Measurements from ENCODE around the gene ECT2.
"Not testable (repeated sequence)": the region's sequence is repeated elsewhere in the genome, so short reads cannot be mapped to it uniquely, and the experiment has no call there.

The ECT2 gene

GRCh38 chr3:172739462-172739861, 11.1 kb upstream of the ECT2 start:
- DNase-seq = no peak

GRCh38 chr3:172746475-172746874, 4.1 kb upstream of the ECT2 start:
- no peak for DNase-seq

- no peak for DNase-seq
Observed at GRCh38 chr3:172749230-172749965, 1.1 kb upstream of the ECT2 start.

GRCh38 chr3:172750069-172750367, 508 bp upstream of the ECT2 start:
- no peak for DNase-seq

- DNase-seq = no peak
Observed at GRCh38 chr3:172751175-172751704, 714 bp downstream of the ECT2 start.

GRCh38 chr3:172752651-172753050, 2.1 kb downstream of the ECT2 start:
- DNase-seq = no peak

GRCh38 chr3:172753125-172753524, 2.6 kb downstream of the ECT2 start:
- DNase-seq = no peak

- not testable (repeated sequence) for DNase-seq
Observed at GRCh38 chr3:172760416-172760815, 9.9 kb downstream of the ECT2 start.

- DNase-seq = no peak
Observed at GRCh38 chr3:172766241-172766640, 15.7 kb downstream of the ECT2 start.

- no peak for DNase-seq
Observed at GRCh38 chr3:172766718-172767405, 16.3 kb downstream of the ECT2 start.

- DNase-seq = no peak
Observed at GRCh38 chr3:172770382-172770781, 19.9 kb downstream of the ECT2 start.

- no peak for DNase-seq
Observed at GRCh38 chr3:172771672-172772071, 21.1 kb downstream of the ECT2 start.

- DNase-seq = no peak
Observed at GRCh38 chr3:172776049-172776717, 25.7 kb downstream of the ECT2 start.

GRCh38 chr3:172777901-172778300, 27.4 kb downstream of the ECT2 start:
- no peak for DNase-seq

- no peak for DNase-seq
Observed at GRCh38 chr3:172782235-172782634, 31.7 kb downstream of the ECT2 start.

- DNase-seq = no peak
Observed at GRCh38 chr3:172786036-172786435, 35.5 kb downstream of the ECT2 start.

- DNase-seq = no peak
Observed at GRCh38 chr3:172787019-172787418, 36.5 kb downstream of the ECT2 start.

GRCh38 chr3:172787746-172788145, 37.2 kb downstream of the ECT2 start:
- no peak for DNase-seq

- DNase-seq = no peak
Observed at GRCh38 chr3:172799246-172799645, 48.7 kb downstream of the ECT2 start.

GRCh38 chr3:172800156-172800555, 49.6 kb downstream of the ECT2 start:
- DNase-seq = no peak

- no peak for DNase-seq
Observed at GRCh38 chr3:172803489-172803888, 53.0 kb downstream of the ECT2 start.

GRCh38 chr3:172804323-172804722, 53.8 kb downstream of the ECT2 start:
- DNase-seq = no peak

- no peak for DNase-seq
Observed at GRCh38 chr3:172808969-172809546, 58.5 kb downstream of the ECT2 start.

- no peak for DNase-seq
Observed at GRCh38 chr3:172811099-172811498, 60.6 kb downstream of the ECT2 start.
